Medulla oblongata (tissue), 1 donor: Measurements from ENCODE around the gene ZNF565.
"Not testable (repeated sequence)": the region's sequence is repeated elsewhere in the genome, so short reads cannot be mapped to it uniquely, and the experiment has no call there.

ENCODE experiments used
- DNase-seq: peaks from one replicate; pipeline ENCODE4 v3.0.0-alpha.2; 2015; ENCODE audit errors: extremely low spot score

Gene ZNF565

GRCh38 chr19:36214386-36215275 lies at the start of gene ZNF565, which contains the start of gene ZNF146:
Gene ZNF565, minus strand, starts transcription at chr19:36214665. Its CDS starts 12,680 bp downstream, at chr19:36201985.
Gene ZNF146, plus strand, starts transcription at chr19:36215106. Its CDS starts 21,335 bp downstream, at chr19:36236441.
- DNase-seq = peak; percentile 99

GRCh38 chr19:36259211-36259610 lies 44.7 kb upstream of the ZNF565 start:
- no peak for DNase-seq

- no peak for DNase-seq
Observed at GRCh38 chr19:36258028-36258875, 43.8 kb upstream of the ZNF565 start.

- no peak for DNase-seq
Observed at GRCh38 chr19:36257520-36257876, 43.0 kb upstream of the ZNF565 start.

- DNase-seq = no peak
Observed at GRCh38 chr19:36256853-36257519, 42.5 kb upstream of the ZNF565 start.

GRCh38 chr19:36256064-36256463 lies 41.6 kb upstream of the ZNF565 start:
- DNase-seq = no peak

GRCh38 chr19:36255316-36255715 lies 40.9 kb upstream of the ZNF565 start:
- no peak for DNase-seq

- no peak for DNase-seq
Observed at GRCh38 chr19:36254848-36255247, 40.4 kb upstream of the ZNF565 start.

- no peak for DNase-seq
Observed at GRCh38 chr19:36252047-36252446, 37.6 kb upstream of the ZNF565 start.

GRCh38 chr19:36246006-36246481 lies 31.6 kb upstream of the ZNF565 start:
- no peak for DNase-seq

- no peak for DNase-seq
Observed at GRCh38 chr19:36245210-36246005, 30.9 kb upstream of the ZNF565 start.

GRCh38 chr19:36244066-36244465 lies 29.6 kb upstream of the ZNF565 start:
- no peak for DNase-seq

- DNase-seq = no peak
Observed at GRCh38 chr19:36236946-36237310, 22.5 kb upstream of the ZNF565 start.

GRCh38 chr19:36236304-36236945 lies 22.0 kb upstream of the ZNF565 start:
- DNase-seq = no peak

GRCh38 chr19:36233626-36234025 lies 19.2 kb upstream of the ZNF565 start:
- DNase-seq = not testable (repeated sequence)

- no peak for DNase-seq
Observed at GRCh38 chr19:36225219-36225892, 10.9 kb upstream of the ZNF565 start.

- DNase-seq = no peak
Observed at GRCh38 chr19:36222503-36222902, 8.0 kb upstream of the ZNF565 start.

GRCh38 chr19:36221474-36221873 lies 7.0 kb upstream of the ZNF565 start:
- no peak for DNase-seq

GRCh38 chr19:36215276-36216123 lies 1.0 kb upstream of the ZNF565 start:
- DNase-seq = peak; percentile 24
